ENCODE results near the gene GNG13. TPM values are rescaled to one million over a fixed set of nuclear protein-coding genes. Genes with fewer than 3 reads are reported as not detected.

Gene GNG13
- total and polyA plus RNA-seq, 9 of the 15 experiments (the other 6 are each of a cell fraction or from before 2014, with no cell fraction given) = not detected

DNA sequence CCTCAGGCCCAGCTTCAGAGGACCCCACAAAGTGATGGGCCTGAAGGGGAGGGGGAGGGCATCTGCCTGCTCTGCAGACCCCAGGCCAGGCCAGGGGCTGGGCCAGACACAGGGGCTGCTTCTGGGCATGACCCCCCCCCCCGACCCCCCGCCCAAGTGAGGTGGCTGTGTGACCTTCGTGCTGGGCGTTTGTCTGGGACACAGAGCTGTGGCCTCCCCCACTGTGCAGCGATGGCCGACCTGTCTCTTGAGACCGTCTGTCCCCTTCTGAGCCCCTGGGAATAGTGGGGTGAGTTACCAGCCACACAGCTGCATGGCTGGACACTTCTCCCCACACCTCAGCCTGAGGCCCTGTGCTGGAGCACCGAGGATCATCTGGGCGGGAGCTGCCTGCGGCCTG lies 34.8 kb upstream of the GNG13 start:
- H3K27me3 ChIP-seq (ENCODE audit: control insufficient read depth in 2 of 2, insufficient read depth in 2 of 2, low read length in 2 of 2) = peaks cover 18 to 54% of the 10 kb centered on the region in 2 experiments; a peak in 4 of 5 replicates
- in situ Hi-C loops (cut with MboI) (no loop called here), intact Hi-C loops (cut with micrococcal nuclease) (no loop called here)
- H3K79me2 ChIP-seq (ENCODE audit: control insufficient read depth, insufficient read depth, low read length) = no peaks in the 10 kb centered on the region
- no peak overlapping the region for H3K4me2 ChIP-seq (ENCODE audit: insufficient read depth, low read length)
- ATAC-seq (no peak), DNase-seq (ENCODE audit: extremely low read depth in 1 of 4, low spot score in 3 of 4) (no peak), FAIRE-seq (no peak)
- no peaks in the 10 kb centered on the region for H3K36me3 ChIP-seq (ENCODE audit: control insufficient read depth, insufficient read depth, low read length)
- 1% methylated on average over 10 of the region's 10 CpGs for WGBS (ENCODE audit: insufficient coverage, low coverage, missing lambda C conversion rate)
- H3K9me1 ChIP-seq (ENCODE audit: control insufficient read depth, insufficient read depth, low read length) = no peaks in the 10 kb centered on the region
- ChIA-PET CTCF (ENCODE audit: low intra/inter-chr PET ratio) (no interaction called here), POLR2A (no interaction called here)
- no peak overlapping the region for H3K4me3 ChIP-seq
- peaks cover 1% of the 10 kb centered on the region; the same call in 1 of the 2 replicates for H3K9me3 ChIP-seq (replicated peaks; ENCODE audit: control insufficient read depth, insufficient read depth, low read depth, low read length)
- BruUV-seq (replicated peaks) = no TSS peak
- peaks cover 0 to 30% of the 10 kb centered on the region in 2 experiments; a peak in 3 of 5 replicates for H3K4me1 ChIP-seq (replicated peaks in 1 of 2; ENCODE audit: control insufficient read depth in 2 of 2, insufficient read depth in 2 of 2, low read length in 2 of 2)
- H3K27ac ChIP-seq (ENCODE audit: extremely low read depth, low read depth, low read length) = no peak overlapping the region
- H4K20me1 ChIP-seq (replicated peaks; ENCODE audit: control insufficient read depth, insufficient read depth, low read length) = no peaks in the 10 kb centered on the region
- H2AFZ ChIP-seq (ENCODE audit: low read depth, low read length) = no peak overlapping the region
- H3K9ac ChIP-seq (ENCODE audit: insufficient read depth in 1 of 2, low read depth in 2 of 2, low read length in 2 of 2) = no peak overlapping the region
- no peak for TF ChIP-seq NCOA1 (IDR thresholded peaks at IDR 0.05; ENCODE audit: low read depth)
- TF ChIP-seq, protein P1, sequence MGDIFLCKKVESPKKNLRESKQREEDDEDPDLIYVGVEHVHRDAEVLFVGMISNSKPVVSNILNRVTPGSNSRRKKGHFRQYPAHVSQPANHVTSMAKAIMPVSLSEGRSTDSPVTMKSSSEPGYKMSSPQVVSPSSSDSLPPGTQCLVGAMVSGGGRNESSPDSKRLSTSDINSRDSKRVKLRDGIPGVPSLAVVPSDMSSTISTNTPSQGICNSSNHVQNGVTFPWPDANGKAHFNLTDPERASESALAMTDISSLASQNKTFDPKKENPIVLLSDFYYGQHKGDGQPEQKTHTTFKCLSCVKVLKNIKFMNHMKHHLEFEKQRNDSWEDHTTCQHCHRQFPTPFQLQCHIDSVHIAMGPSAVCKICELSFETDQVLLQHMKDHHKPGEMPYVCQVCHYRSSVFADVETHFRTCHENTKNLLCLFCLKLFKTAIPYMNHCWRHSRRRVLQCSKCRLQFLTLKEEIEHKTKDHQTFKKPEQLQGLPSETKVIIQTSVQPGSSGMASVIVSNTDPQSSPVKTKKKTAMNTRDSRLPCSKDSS (IDR thresholded peaks at IDR 0.05; ENCODE audit: low read depth, partially characterized antibody) = no peak
- TF ChIP-seq, protein P2, sequence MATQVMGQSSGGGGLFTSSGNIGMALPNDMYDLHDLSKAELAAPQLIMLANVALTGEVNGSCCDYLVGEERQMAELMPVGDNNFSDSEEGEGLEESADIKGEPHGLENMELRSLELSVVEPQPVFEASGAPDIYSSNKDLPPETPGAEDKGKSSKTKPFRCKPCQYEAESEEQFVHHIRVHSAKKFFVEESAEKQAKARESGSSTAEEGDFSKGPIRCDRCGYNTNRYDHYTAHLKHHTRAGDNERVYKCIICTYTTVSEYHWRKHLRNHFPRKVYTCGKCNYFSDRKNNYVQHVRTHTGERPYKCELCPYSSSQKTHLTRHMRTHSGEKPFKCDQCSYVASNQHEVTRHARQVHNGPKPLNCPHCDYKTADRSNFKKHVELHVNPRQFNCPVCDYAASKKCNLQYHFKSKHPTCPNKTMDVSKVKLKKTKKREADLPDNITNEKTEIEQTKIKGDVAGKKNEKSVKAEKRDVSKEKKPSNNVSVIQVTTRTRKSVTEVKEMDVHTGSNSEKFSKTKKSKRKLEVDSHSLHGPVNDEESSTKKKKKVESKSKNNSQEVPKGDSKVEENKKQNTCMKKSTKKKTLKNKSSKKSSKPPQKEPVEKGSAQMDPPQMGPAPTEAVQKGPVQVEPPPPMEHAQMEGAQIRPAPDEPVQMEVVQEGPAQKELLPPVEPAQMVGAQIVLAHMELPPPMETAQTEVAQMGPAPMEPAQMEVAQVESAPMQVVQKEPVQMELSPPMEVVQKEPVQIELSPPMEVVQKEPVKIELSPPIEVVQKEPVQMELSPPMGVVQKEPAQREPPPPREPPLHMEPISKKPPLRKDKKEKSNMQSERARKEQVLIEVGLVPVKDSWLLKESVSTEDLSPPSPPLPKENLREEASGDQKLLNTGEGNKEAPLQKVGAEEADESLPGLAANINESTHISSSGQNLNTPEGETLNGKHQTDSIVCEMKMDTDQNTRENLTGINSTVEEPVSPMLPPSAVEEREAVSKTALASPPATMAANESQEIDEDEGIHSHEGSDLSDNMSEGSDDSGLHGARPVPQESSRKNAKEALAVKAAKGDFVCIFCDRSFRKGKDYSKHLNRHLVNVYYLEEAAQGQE (IDR thresholded peaks at IDR 0.05; ENCODE audit: borderline replicate concordance) = no peak
- TF ChIP-seq, protein P2 (CRISPR knock-in tag; IDR thresholded peaks at IDR 0.05; ENCODE audit: low read depth) = no peak
- TF ChIP-seq, protein P3, sequence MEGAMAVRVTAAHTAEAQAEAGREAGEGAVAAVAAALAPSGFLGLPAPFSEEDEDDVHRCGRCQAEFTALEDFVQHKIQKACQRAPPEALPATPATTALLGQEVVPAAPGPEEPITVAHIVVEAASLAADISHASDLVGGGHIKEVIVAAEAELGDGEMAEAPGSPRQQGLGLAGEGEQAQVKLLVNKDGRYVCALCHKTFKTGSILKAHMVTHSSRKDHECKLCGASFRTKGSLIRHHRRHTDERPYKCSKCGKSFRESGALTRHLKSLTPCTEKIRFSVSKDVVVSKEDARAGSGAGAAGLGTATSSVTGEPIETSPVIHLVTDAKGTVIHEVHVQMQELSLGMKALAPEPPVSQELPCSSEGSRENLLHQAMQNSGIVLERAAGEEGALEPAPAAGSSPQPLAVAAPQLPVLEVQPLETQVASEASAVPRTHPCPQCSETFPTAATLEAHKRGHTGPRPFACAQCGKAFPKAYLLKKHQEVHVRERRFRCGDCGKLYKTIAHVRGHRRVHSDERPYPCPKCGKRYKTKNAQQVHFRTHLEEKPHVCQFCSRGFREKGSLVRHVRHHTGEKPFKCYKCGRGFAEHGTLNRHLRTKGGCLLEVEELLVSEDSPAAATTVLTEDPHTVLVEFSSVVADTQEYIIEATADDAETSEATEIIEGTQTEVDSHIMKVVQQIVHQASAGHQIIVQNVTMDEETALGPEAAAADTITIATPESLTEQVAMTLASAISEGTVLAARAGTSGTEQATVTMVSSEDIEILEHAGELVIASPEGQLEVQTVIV (CRISPR knock-in tag; IDR thresholded peaks at IDR 0.05; ENCODE audit: borderline replicate concordance) = no peak
- TF ChIP-seq MAFK (IDR thresholded peaks at IDR 0.05; ENCODE audit: low read length) = no peak
- no peak for TF ChIP-seq ZNF134 (CRISPR knock-in tag; conservative IDR thresholded peaks at IDR 0.05)
- TF ChIP-seq NR1H2 (CRISPR knock-in tag; IDR thresholded peaks at IDR 0.05) = no peak
- no peak for TF ChIP-seq ZNF212 (CRISPR knock-in tag; IDR thresholded peaks at IDR 0.05)
- TF ChIP-seq SIRT6 (IDR thresholded peaks at IDR 0.05; ENCODE audit: low read depth, low read length) = no peak
- TF ChIP-seq ZKSCAN1 (IDR thresholded peaks at IDR 0.05; ENCODE audit: low read depth, low read length) = no peak
- TF ChIP-seq CBX2 (IDR thresholded peaks at IDR 0.05; ENCODE audit: insufficient read depth, low read length, poor library complexity, severe bottlenecking) = no peak

Measured in K562 (cell line).